Upper lobe of right lung (tissue), 1 donor: ENCODE results near the gene ELFN2. TPM values are rescaled to one million over a fixed set of nuclear protein-coding genes. Genes with fewer than 3 reads are reported as not detected.

Source experiments
- ATAC-seq: fragments of 200-7000 bp; cut with Tn5 transposase; one replicate; pipeline ENCODE4 v1.9.1; 2020; ENCODE audit warnings: mild to moderate bottlenecking, moderate library complexity
- DNase-seq: peaks from one replicate; pipeline ENCODE4 v3.0.0-alpha.2; 2020
- H3K27ac ChIP-seq: fragments of 200-600 bp; one replicate; pipeline ENCODE4 v1.8.0; 2022
- H3K27me3 ChIP-seq: fragments of 200-600 bp; one replicate; pipeline ENCODE4 v1.8.0; 2022; ENCODE audit warnings: mild to moderate bottlenecking
- H3K36me3 ChIP-seq: fragments of 200-600 bp; one replicate; pipeline ENCODE4 v1.8.0; 2022
- H3K4me1 ChIP-seq: fragments of 200-600 bp; one replicate; pipeline ENCODE4 v1.8.0; 2022
- H3K4me3 ChIP-seq: fragments of 200-600 bp; one replicate; pipeline ENCODE4 v1.8.0; 2022; ENCODE audit warnings: mild to moderate bottlenecking
- H3K9me3 ChIP-seq: fragments of 200-600 bp; one replicate; pipeline ENCODE4 v1.8.0; 2022
- intact Hi-C: fragments of 100-400 bp; cut with DNase I; formaldehyde crosslinking; loops from one replicate; pipeline ENCODE4 v1.11.0; 2022
- total RNA-seq: library from RNA; stranded (reverse); fragmentation: NEBNext Ultra II Directional; extraction: Animal tissue kit (Norgen Biotek cat#: 25700); gene quantifications from one replicate; pipeline ENCODE4 v1.2.1, GENCODE V29; 2021
- TF ChIP-seq, protein P1 (sequence below): fragments of 200-600 bp; IDR thresholded peaks from one replicate; pipeline ENCODE4 v1.8.0; 2022; ENCODE audit warnings: antibody characterized with exemption
- donor health status: DM: no; HTN: yes; CAD: no; lungs with severe emphysema.

The ELFN2 gene
- total RNA-seq, 1 donor from 2014 or later: 0.72 TPM

DNA sequence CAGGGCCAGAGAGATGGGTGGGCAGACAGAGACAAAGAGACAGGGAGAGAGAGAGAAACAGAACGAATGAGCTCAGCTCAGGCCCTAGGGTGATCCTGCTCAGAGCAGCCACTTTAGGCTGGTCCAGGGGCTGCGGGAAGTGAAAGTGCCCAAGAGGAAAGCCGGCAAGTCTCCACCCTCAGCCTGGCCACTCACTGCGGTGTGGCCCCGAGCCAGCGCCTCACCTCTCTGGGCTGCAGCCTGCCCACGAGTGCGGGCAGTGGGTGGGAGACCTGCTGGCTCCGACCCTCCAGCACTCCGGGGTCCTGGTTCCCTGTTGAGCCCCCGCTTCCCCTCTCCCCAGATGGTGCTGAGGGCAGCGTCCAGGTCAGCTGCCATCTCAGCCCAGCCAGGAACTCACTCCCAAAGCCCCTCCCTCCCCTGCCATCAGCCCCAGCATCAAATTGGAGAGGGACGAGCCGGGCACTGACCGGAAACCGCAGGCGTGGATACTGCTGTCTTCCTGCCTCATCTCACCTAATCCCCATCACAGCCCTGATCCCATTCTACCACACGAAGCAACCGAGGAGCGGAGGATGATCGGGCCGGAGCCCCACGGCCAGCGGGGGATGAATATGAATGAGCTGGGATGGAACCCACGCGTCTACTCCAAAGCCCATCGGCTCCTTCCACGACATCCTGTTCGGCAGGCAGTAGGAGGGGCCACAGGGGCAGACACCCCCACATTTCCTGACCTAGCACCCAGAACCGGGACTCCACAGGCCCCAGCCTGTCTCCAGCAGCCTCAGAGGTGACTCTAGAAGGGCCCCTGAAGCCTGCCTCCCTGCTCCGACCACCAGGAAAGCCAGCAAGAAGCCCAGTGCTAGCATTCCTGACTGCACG, 16.9 kb downstream of the ELFN2 start:
- Histone ChIP-seq H3K27ac (no peak overlapping the region), H3K27me3 (no peaks in the 10 kb centered on the region), H3K9me3 (no peaks in the 10 kb centered on the region), H3K4me1 (peaks cover 9% of the 10 kb centered on the region), H3K4me3 (no peak overlapping the region), H3K36me3 (no peaks in the 10 kb centered on the region)
- TF ChIP-seq, protein P1, sequence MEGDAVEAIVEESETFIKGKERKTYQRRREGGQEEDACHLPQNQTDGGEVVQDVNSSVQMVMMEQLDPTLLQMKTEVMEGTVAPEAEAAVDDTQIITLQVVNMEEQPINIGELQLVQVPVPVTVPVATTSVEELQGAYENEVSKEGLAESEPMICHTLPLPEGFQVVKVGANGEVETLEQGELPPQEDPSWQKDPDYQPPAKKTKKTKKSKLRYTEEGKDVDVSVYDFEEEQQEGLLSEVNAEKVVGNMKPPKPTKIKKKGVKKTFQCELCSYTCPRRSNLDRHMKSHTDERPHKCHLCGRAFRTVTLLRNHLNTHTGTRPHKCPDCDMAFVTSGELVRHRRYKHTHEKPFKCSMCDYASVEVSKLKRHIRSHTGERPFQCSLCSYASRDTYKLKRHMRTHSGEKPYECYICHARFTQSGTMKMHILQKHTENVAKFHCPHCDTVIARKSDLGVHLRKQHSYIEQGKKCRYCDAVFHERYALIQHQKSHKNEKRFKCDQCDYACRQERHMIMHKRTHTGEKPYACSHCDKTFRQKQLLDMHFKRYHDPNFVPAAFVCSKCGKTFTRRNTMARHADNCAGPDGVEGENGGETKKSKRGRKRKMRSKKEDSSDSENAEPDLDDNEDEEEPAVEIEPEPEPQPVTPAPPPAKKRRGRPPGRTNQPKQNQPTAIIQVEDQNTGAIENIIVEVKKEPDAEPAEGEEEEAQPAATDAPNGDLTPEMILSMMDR: no peak
- ATAC-seq (peak; percentile 75), DNase-seq (peak; percentile 79)
- intact Hi-C loops: no loop called here

GRCh38 chr22:37409459-37410050, 17.7 kb downstream of the ELFN2 start:
- TF ChIP-seq, protein P1: no peak
- Histone ChIP-seq H3K27me3 (no peaks in the 10 kb centered on the region), H3K27ac (no peak overlapping the region), H3K9me3 (no peaks in the 10 kb centered on the region), H3K36me3 (no peaks in the 10 kb centered on the region), H3K4me1 (peaks cover 9% of the 10 kb centered on the region), H3K4me3 (no peak overlapping the region)
- DNase-seq (no peak), ATAC-seq (peak; percentile 14)
- intact Hi-C loops: no loop called here

- no peak for DNase-seq
- H3K4me3 ChIP-seq: no peak overlapping the region
- ATAC-seq: no peak
- no peaks in the 10 kb centered on the region for H3K27me3 ChIP-seq
- peaks cover 9% of the 10 kb centered on the region for H3K4me1 ChIP-seq
- H3K9me3 ChIP-seq: no peaks in the 10 kb centered on the region
- H3K36me3 ChIP-seq: no peaks in the 10 kb centered on the region
- no peak overlapping the region for H3K27ac ChIP-seq
- intact Hi-C loops: no loop called here
- TF ChIP-seq, protein P1: no peak
Observed at GRCh38 chr22:37409031-37409430, 18.2 kb downstream of the ELFN2 start.

GRCh38 chr22:37407856-37408255, 19.4 kb downstream of the ELFN2 start:
- H3K27ac ChIP-seq: no peak overlapping the region
- no peaks in the 10 kb centered on the region for H3K36me3 ChIP-seq
- intact Hi-C loops: no loop called here
- ATAC-seq (no peak), DNase-seq (no peak)
- H3K4me3 ChIP-seq: no peak overlapping the region
- H3K4me1 ChIP-seq: peaks cover 9% of the 10 kb centered on the region
- no peaks in the 10 kb centered on the region for H3K9me3 ChIP-seq
- H3K27me3 ChIP-seq: no peaks in the 10 kb centered on the region
- TF ChIP-seq, protein P1: no peak

DNA sequence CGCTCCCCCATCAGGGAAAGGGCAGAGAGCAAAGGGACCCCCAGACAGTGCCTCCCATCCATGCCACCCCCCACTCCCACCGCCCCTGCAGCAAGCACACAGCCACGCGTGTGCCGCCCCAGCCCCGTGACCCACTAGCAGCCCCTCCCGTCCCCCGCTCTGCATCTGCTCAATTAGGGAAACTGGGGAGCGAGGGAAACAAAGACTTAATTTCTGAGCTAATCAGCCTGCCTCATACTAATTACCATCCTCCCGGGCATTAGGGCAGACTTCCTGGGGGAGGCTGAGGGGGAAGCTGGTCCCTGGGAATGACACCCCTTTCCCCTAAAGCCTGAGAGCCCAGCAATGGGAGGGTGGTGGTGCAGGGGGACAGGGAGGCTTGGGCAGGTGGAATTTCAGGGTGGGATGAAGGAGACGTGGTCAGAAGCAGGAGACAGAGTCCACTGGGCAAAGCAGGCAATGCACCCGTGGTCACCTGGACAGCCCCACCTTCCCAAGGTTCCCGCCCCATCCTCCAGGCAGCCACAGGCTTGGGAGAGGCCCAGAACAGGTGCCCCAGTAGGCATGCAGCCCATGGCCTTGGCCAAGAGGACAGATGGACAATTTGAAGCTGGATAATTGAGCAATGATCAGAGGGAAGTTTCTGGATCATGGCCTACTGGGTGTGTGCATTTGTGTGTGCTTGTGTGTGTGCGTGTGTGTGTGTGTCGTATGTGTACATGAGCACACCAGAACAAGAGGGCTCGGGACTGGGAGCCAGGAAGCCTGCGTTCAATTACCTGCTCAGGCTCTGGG, 20.6 kb downstream of the ELFN2 start:
- H3K9me3 ChIP-seq: no peaks in the 10 kb centered on the region
- no peak overlapping the region for H3K4me3 ChIP-seq
- no peak overlapping the region for H3K27ac ChIP-seq
- intact Hi-C loops: no loop called here
- TF ChIP-seq, protein P1: no peak
- H3K36me3 ChIP-seq: no peaks in the 10 kb centered on the region
- no peaks in the 10 kb centered on the region for H3K27me3 ChIP-seq
- ATAC-seq (peak; percentile 30), DNase-seq (no peak)
- H3K4me1 ChIP-seq: peaks cover 9% of the 10 kb centered on the region
